ENCODE results near the gene ZNF112. TPM values are rescaled to one million over a fixed set of nuclear protein-coding genes. Genes with fewer than 3 reads are reported as not detected.
"Not testable (repeated sequence)": the region's sequence is repeated elsewhere in the genome, so short reads cannot be mapped to it uniquely, and the experiment has no call there.

The ZNF112 gene
- 1.1 TPM for total RNA-seq

- ATAC-seq (peak; percentile 100), DNase-seq (ENCODE audit: low spot score) (peak; percentile 94)
Observed at GRCh38 chr19:44356383-44357111, at the start of gene ZNF112. ZNF112 (minus strand) TSS chr19:44356680; CDS start chr19:44340539, 16,141 bp downstream.

GRCh38 chr19:44401139-44402115, 44.9 kb upstream of the ZNF112 start, which contains the start of gene ZNF285:
ZNF285 (minus strand) TSS chr19:44401608; CDS start chr19:44397213, 4,395 bp downstream.
- ATAC-seq (peak; percentile 99), DNase-seq (ENCODE audit: low spot score) (peak; percentile 90)

- not testable (repeated sequence) for ATAC-seq; DNase-seq (ENCODE audit: low spot score)
Observed at GRCh38 chr19:44389268-44389667, 32.8 kb upstream of the ZNF112 start.

GRCh38 chr19:44374789-44375188, 18.3 kb upstream of the ZNF112 start:
- no peak for ATAC-seq

GRCh38 chr19:44371815-44372480, 15.5 kb upstream of the ZNF112 start:
- DNase-seq (ENCODE audit: low spot score): no peak
- ATAC-seq: no peak

More at GRCh38 chr19:44374789-44375188, 18.3 kb upstream of the ZNF112 start:
- DNase-seq (ENCODE audit: low spot score): no peak

- ATAC-seq (no peak), DNase-seq (ENCODE audit: low spot score) (no peak)
Observed at GRCh38 chr19:44367024-44367423, 10.5 kb upstream of the ZNF112 start.

GRCh38 chr19:44346556-44346955, 9.9 kb downstream of the ZNF112 start:
- DNase-seq (ENCODE audit: low spot score): no peak
- ATAC-seq: no peak

GRCh38 chr19:44345959-44346358, 10.5 kb downstream of the ZNF112 start:
- ATAC-seq: no peak
- DNase-seq (ENCODE audit: low spot score): no peak

- no peak for ATAC-seq
Observed at GRCh38 chr19:44344255-44344654, 12.2 kb downstream of the ZNF112 start.

GRCh38 chr19:44341794-44342193, 14.7 kb downstream of the ZNF112 start:
- no peak for ATAC-seq
- DNase-seq (ENCODE audit: low spot score): no peak

More at GRCh38 chr19:44344255-44344654, 12.2 kb downstream of the ZNF112 start:
- no peak for DNase-seq (ENCODE audit: low spot score)

GRCh38 chr19:44334639-44335038, 21.8 kb downstream of the ZNF112 start:
- not testable (repeated sequence) for ATAC-seq; DNase-seq (ENCODE audit: low spot score)

GRCh38 chr19:44332145-44332544, 24.3 kb downstream of the ZNF112 start:
- no peak for DNase-seq (ENCODE audit: low spot score)
- ATAC-seq: no peak

GRCh38 chr19:44315883-44316282, 40.6 kb downstream of the ZNF112 start:
- no peak for ATAC-seq
- DNase-seq (ENCODE audit: low spot score): no peak

GRCh38 chr19:44313231-44313630, 43.2 kb downstream of the ZNF112 start:
- no peak for ATAC-seq
- no peak for DNase-seq (ENCODE audit: low spot score)

GRCh38 chr19:44308011-44308410, 48.5 kb downstream of the ZNF112 start:
- no peak for ATAC-seq
- DNase-seq (ENCODE audit: low spot score): no peak

GRCh38 chr19:44306283-44306682, 50.2 kb downstream of the ZNF112 start:
- DNase-seq (ENCODE audit: low spot score) (no peak), ATAC-seq (no peak)

- ATAC-seq (no peak), DNase-seq (ENCODE audit: low spot score) (no peak)
Observed at GRCh38 chr19:44305457-44305856, 51.0 kb downstream of the ZNF112 start.

- ATAC-seq (peak; percentile 100), DNase-seq (ENCODE audit: low spot score) (peak; percentile 91)
Observed at GRCh38 chr19:44304659-44305193, 51.8 kb downstream of the ZNF112 start, which contains the start of gene ZNF235. ZNF235 (minus strand) TSS chr19:44305025; CDS start chr19:44303404, 1,621 bp downstream.

GRCh38 chr19:44303976-44304568, 52.4 kb downstream of the ZNF112 start:
- peak; percentile 41 for ATAC-seq
- no peak for DNase-seq (ENCODE audit: low spot score)

GRCh38 chr19:44303320-44303719, 53.2 kb downstream of the ZNF112 start:
- no peak for DNase-seq (ENCODE audit: low spot score)
- ATAC-seq: no peak
